GM12801 (cell line): ENCODE measurements around the gene NANOS2.

ENCODE experiments used
- TF ChIP-seq, protein P1 (sequence below): IDR thresholded peaks from one replicate; pipeline ENCODE4 v1.5.1; 2011; ENCODE audit warnings: control low read depth; ENCODE audit not compliant: insufficient read length; ENCODE audit errors: extremely low read depth

NANOS2 gene

DNA sequence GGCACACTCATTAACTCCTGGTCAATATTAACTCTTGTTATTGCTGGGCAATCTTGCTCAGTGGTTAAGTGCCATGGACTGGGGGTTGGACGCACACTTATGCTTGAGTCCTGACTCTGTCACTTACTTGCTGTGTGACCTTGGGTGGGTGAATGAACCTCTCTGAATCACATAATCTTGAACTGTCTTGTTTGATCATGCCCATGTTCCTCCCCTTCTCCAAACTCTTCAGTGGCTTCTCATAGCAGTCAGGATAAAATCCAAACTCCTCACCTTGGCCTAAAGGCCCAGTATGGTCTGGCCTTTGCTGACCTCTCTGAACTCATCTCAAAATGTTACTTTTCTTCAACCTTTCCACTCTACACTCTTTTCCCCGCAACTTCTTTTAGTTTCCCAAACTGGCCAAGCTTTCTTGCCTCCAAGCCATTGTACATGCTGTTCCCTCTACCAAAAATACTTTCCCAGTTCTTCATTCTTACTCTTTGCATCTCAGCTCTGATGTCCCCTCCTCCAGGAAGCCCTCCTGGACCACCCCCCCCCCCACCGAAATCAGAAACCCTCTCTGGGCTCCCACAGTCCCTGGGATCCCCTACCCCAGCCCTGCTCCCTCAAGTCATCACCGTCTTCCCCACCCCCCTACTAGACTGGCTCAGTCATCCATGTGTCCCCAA is 14.5 kb downstream of the NANOS2 start:
- TF ChIP-seq, protein P1, sequence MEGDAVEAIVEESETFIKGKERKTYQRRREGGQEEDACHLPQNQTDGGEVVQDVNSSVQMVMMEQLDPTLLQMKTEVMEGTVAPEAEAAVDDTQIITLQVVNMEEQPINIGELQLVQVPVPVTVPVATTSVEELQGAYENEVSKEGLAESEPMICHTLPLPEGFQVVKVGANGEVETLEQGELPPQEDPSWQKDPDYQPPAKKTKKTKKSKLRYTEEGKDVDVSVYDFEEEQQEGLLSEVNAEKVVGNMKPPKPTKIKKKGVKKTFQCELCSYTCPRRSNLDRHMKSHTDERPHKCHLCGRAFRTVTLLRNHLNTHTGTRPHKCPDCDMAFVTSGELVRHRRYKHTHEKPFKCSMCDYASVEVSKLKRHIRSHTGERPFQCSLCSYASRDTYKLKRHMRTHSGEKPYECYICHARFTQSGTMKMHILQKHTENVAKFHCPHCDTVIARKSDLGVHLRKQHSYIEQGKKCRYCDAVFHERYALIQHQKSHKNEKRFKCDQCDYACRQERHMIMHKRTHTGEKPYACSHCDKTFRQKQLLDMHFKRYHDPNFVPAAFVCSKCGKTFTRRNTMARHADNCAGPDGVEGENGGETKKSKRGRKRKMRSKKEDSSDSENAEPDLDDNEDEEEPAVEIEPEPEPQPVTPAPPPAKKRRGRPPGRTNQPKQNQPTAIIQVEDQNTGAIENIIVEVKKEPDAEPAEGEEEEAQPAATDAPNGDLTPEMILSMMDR, result no peak

GRCh38 chr19:45899253-45899652 is 15.3 kb downstream of the NANOS2 start:
- TF ChIP-seq, protein P1, result no peak

DNA sequence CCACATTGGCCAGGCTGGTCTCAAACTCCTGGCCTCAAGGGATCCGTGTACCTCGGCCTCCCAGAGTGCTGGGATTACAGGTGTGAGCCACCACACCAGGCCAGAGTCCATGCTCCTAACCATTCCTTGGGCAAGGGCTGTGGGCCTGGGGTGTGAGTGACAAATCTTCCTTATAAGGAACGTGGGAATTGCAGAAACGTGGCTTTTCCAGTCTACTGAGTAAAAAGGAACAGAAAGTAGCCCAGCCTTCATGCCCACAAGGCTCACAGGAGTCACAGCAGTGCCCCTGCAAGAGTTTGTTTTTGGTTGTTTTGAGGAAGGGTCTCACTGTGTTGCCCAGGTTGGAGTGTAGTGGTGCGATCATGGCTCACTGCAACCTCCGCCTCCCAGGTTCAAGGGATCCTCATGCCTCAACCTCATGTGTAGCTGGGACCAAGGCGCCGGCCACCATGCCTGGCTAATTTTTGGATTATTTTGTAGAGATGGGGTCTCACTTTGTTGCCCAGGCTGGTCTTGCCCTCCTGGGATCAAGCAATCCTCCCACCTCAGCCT is 17.2 kb downstream of the NANOS2 start:
- TF ChIP-seq, protein P1, result no peak

- TF ChIP-seq, protein P1, result no peak
Measured at GRCh38 chr19:45895519-45895972, 19.0 kb downstream of the NANOS2 start.

GRCh38 chr19:45890877-45891276 is 23.7 kb downstream of the NANOS2 start:
- TF ChIP-seq, protein P1, result no peak

GRCh38 chr19:45889210-45889885 is 25.2 kb downstream of the NANOS2 start:
- TF ChIP-seq, protein P1, result no peak

DNA sequence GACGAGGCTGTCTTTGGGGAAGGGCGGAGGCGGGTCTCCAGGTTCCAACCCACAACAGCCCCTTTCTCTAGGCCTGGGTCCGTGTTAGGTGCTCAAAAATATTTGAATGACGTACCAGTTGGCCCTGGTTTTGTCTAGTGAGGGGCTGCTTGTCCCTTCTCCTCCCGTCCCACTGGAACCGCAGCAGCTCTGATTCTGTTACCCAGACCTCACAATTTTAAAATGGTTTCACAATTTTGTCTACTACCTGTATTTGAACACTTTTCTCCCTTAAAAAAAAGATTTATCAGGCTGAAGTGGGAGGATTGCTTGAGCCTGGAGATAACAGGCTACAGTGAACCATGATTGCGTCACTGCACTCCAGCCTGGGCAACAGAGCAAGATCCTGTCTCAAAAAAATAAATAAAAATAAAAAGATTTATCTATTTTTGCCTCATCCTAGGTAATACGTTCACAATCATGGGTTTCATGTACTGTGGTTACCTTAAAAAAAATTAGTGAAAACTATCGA is 27.3 kb downstream of the NANOS2 start:
- TF ChIP-seq, protein P1, result no peak
